Activated gamma-delta T cell treated with anti-CD3 and anti-CD28 coated beads, Interleukin-2, amount 50 U/mL, for 16 hours (primary cell): ENCODE data around the gene IL4R.
A peak's percentile ranks its signal among the peaks of the same experiment; 100 is the strongest.
"Not testable (repeated sequence)": the region's sequence is repeated elsewhere in the genome, so short reads cannot be mapped to it uniquely, and the experiment has no call there.

Experiments used
- DNase-seq: peaks from one replicate; pipeline ENCODE4 v3.0.0-alpha.2; 2020; ENCODE audit warnings: low read depth

IL4R gene

DNA sequence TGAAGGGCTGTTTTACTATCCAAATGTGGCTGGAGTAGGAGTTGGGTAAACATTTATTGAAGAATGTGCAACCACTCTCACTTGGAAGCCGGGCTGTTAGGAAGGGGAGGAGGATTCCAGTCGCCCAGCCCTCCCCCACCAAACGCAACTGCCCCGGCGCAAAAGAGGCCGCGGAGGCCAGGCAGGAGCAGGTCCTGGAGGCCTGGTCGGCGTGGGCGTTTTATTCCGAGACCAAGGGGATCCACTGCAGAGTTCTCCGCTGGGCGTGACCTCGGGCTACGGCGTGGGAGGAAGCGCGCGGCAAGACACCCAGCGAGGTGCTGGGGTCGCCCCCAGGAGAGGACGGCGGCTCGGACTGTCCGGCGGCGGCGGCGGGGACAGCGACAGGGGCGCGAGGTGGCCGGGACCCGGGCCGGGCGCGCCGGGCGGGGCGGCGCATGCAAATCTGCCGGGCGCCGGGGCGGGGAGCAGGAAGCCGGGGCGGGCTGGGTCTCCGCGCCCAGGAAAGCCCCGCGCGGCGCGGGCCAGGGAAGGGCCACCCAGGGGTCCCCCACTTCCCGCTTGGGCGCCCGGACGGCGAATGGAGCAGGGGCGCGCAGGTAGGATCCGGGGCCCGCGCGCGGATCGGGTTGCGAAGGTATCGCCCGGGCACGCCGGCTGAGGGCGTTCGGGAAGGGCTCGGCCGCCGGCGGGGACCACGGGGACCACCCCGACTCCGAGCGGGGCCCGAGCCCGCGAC is at the start of gene IL4R:
Gene IL4R (plus strand): TSS at position 553 of the 739 bp plus-strand sequence. CDS start 26,230 bp downstream, outside the sequence.
- DNase-seq = peak; percentile 46

DNA sequence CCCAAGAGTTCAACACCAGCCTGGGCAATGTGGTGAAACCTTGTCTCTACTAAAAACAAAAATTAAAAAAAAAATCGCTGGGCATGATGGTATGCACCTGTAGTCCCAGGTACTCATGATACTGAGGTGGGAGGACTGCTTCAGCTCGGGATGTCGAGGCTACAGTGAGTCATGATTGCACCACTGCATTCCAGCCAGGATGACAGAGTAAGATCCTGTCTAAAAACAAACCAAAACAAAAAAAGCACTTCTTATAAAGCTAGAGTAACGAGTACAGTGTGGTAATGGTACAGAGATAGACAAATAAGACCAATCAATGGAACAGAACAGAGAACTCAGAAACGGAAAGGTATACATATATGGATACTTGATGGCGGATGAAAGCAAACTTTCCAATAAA is 49.6 kb upstream of the IL4R start:
- DNase-seq = no peak

DNA sequence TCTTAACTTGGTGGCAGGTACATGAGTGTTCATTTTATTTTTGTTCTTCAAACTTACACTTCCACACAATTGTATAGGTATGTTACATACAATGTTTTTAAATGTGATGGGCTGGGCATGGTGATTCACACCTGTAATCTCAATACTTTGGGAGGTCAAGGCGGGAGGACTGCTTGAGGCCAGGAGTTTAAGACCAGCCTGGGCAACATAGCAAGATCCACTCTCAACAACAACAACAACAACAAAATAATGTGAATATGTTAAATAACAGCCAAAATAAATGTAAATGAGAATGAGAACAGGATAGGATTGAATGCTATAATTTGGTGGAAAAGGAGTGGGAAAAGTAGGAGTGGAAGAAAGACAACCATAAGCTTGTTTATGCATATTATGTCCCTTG is 47.8 kb upstream of the IL4R start:
- no peak for DNase-seq

DNA sequence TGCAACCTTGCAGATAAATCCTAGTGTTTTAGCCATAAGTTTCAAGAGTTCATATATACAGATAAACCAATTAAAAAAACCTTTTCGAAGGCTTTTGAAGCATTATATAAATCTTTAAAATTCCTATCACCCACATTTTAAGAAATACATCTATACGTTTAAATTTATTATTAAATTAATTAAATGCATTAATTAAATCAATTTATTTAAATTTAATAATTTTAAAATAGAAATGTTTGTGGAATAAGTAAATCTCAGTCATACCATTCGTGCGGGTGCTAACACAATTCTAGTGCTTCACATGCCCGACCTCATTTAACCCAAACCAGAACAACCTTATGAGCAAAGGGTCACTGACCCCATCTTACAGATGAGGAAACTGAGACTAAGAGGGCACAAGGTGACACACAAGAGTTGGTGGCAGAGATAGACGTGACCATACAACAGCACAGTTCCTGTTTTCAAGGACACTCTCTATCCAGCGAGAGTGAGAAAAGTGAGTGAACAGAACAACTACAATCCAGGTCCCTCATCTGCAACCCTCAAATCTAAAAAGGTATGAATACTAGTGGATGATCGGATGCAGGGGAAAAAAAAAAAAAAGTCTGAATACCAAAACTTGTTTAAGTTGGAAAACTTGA is 46.6 kb upstream of the IL4R start:
- DNase-seq = no peak

DNA sequence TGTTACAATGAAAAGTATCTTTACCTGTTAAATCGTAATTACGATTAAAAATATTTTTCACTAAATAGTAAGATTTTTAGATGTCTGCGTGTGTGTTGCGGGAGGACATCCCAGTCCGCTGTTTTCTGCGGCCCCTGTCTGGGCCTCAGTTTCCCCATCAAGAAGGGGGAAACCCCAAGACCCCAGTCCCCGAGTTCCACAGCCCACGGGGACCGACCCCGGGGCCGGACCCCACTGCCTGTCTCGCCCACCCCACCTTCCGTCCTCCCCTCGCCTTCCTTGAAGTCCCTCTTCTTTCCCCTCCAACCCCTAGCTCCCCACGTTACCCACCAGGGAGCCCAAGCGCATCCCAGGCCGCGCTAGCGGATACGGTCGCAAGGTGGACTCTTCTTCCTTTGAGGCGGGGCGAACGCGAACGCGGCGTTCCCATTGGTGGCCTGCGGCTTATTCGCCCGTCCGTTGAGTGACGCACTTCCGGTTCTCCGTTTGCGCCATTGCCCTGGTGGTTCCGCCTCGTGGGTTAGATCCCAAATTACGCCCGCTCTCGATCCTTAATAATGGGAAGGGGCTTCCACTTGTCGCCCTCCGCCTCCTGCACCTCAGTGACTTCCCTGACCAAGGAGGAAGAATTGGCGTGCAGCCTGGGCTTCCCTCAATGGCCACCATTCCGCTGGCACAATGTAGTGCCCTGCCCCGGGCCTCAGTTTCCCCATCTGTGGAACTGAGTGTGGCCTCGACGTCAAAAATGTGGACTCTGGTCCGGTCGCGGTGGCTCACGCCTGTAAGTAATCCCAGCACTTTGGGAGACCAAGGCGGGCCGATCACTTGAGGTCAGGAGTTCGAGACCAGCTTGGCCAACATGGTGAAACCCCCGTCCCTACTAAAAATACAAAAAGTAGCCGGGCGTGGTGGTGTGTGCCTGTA is 45.1 kb upstream of the IL4R start, which contains the start of gene NSMCE1:
Gene NSMCE1 (minus strand): TSS at position 397 of the 924 bp plus-strand sequence. CDS start 11,202 bp downstream, outside the sequence.
- DNase-seq = peak; percentile 95

DNA sequence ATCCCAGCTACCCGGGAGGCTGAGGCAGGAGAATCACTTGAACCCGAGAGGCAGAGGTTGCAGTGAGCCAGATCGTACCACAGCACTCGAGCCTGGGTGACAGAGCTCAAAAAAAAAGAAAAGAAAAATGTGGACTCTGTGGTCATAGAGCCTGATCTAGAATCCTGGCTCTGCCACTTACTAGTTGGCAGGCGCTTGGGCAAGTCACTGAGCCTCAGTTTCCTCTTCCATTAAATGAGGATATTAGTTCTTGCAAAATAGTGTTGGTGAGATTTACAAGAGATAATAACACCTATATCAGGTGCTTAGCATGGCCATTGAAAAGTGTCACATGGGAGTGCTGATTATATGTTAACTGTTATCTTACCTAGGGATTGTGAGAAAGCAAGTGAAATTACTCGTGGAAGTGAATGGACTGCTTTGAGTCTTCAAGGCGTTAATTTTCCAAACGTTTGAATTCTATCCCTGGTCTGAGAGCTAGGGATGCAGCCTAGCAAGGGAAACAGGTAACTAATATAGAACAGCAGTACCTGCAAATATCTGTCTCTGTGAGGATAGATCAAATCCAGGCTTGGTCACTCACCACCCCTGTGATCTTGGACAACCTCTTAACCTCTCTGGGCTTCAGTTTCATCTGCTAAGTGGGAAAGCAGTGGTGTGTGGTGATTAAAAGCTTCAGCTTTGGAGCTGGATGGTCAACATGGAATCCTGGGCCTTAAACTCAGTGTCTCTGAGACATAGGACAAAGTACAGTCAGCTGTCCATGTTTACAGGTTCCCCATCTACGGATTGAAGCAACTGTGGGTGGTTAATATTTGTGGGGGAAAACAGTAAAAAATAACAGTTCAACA is 44.2 kb upstream of the IL4R start:
- DNase-seq = no peak

DNA sequence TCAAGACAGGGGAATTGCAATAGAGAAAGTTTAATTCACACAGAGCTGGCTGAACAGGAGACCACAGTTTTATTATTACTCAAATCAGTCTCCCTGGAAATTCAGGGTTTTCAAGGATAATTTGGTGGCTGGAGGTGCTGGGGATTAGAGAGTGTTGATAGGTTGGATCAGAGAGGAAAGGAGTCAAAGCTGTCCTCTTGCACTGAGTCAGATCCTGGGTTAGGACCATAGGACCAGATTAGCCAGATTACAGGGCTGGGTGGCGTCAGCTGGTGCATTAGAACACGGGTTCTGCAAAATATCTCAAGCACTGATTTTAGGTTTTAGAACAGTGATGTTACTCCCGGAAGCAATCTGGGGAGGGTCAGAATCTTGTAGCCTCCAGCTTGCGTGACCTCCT is 43.4 kb upstream of the IL4R start:
- DNase-seq = no peak

DNA sequence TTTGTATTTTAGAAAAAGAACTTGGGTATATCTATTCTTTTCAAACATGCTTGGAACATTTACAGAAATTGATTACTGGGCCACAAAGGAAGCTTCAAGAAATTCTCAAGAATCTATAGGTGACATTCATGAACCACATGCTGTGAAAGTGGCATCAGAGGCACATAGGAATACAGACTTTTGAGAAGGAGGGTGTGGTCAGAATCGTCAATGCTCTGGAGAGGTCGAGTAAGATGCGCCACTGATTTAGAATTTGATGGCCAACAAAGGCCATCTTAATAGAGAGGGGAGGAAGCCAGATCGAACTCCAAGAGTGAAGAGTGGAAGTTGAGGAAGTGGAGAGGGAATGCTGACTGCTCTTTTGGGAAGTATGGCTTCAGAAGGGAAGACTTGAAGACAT is 41.7 kb upstream of the IL4R start:
- no peak for DNase-seq

DNA sequence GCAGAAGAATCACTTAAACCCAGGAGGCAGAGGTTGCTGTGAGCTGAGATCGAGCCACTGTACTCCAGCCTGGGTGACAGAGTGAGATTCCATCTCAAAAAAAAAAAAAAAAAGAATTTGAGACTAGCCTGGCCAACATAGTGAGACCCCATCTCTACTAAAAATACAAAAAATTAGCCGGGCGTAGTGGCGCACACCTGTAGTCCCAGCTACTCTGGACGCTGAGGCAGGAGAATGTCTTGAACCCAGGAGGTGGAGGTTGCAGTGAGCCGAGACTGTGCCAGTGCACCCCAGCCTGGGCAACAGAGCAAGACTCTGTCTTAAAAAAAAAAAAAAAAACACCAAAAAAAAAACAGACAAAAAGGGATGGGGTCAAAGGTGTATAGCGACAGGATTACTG is 41.1 kb upstream of the IL4R start:
- DNase-seq = not testable (repeated sequence)

DNA sequence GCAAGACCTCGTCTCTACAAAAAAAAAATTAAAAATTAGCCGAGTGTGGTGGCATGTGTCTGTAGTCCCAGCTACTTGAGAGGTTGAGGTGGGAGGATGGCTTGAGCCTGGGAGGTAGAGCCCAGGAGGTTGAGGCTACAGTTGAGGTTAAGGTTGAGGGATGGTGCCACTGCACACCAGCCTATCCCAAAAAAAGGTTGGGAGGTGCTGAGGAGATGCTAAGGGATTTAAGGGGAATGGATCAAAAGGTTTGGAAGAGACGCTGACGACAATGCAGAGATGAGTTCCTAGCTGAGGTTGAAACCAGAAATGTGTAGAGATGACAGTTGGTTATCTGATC is 40.5 kb upstream of the IL4R start:
- DNase-seq = no peak

DNA sequence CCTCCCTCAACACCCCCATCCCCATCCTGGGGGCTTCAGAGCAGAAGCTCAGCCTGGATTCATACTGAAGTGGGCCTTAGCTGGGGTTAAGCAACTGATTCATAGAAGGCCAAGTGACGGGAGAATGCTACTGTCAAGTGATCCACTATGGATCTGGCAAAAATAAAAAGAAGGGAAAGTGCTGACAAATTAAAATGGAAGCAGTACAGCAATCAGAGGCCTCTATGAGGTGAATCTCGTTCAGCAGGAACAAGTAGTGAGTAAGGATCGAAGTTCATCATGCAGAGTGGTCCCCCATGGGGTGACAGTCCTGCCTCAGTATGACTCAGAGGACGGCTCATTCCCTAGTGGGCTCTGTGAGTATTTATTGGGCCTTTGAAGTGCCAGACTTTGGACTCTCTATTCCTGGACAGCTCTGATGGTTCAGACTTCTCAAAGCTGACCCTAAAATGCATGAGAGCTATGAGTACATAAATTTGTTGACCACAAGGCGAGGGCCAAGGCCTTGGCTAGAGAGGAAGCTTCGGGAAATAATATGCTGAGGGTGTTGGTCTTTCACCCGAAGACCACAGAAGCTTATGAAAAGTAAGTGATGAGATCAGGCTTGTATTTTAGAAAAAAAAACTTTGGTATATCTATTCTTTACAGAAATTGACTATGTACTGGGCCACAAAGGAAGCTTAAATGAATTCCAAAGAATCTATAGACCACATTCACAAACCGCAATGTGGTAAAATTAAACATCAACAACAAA is 39.9 kb upstream of the IL4R start:
- DNase-seq = no peak

DNA sequence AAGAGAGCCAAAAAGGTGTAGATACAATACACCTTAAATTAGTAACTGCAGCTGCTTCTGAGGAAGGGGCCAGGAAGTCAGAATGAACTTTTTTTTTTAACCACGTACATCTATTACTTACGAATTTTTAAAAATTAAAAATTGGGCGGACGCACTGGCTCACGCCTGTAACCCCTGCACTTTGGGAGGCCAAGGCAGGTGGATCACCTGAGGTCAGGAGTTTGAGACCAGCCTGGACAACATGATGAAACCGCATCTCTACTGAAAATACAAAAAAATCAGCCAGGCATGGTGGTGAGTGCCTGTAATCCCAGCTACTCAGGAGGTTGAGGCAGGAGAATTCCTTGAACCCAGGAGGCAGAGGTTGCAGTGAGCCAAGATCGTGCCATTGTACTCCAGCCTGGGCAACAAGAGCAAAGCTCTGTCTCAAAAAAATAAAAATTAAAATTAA is 39.3 kb upstream of the IL4R start:
- DNase-seq = not testable (repeated sequence)

DNA sequence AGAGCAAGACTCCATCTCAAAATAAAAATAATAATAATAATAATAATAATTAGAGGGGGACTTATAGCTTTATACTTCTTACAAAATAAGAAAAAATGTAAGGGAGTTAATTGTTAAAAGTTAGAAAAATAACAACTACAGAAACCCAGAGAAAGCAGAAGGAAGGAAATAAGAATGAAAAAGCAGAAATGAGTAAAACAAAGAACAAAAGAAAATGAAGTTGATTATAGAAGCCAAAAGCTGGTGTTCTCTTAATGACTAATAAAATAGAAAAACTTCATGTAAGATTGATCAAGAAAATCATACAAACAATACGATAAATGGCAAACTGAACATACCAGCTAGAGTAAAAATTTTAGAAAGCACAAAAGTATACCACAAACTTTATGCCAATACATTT is 38.4 kb upstream of the IL4R start:
- DNase-seq = no peak

DNA sequence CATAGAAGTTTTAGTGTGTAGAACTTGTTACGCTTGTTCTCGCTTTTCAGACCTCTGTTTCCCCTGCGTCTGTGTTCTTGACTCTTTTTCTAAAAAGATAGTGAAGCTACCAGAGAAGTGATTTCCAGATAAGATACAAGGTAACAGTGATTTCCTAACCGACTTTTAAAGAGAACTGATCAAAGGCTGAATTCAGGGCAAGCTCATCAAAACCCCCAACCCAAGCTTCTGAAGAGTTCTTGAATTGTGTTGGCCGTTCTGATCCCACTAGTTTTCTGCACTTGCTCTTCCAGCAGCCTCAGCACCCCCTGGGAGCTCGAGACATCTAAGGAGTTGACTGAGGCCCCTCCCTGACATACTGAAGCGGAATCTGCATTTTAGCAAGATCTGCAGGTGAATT is 32.5 kb upstream of the IL4R start:
- no peak for DNase-seq

DNA sequence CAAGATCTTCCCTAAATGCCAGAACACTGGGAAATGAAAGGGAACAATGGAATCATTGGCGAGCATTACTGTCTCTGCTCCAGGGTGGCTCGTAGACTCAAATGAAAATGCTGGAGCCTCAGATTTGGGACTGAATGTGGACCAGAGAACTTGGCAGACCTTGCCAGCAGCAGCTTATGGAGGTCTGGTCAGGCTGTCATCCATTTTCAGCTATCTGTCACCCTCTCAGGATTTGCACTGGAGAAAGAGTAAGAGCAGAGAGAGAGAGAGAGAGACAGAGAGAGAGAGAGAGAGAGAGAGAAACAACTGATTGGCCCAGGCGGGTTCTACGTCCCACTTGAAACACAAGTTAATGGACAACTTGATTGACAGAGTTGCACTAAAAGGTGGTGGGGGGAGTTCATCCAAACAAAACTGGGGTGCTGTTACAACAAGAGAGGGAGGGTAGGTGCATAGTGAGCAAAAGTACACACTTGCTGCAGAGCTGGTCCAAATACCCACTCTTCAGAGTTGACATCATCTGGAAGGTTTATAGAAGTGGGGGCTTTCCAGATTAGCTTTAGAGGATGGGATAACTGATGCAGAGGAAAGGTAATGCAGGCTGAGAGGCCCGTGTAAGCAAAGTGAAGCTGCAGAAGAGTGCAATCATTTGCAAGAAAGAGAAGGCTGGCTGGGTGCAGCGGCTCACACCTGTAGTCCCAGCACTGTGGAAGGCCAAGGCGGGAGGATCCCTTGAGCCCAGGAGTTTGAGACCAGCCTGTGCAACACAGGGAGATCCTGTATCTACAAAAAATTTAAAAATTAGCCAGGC is 28.7 kb upstream of the IL4R start:
- no peak for DNase-seq

DNA sequence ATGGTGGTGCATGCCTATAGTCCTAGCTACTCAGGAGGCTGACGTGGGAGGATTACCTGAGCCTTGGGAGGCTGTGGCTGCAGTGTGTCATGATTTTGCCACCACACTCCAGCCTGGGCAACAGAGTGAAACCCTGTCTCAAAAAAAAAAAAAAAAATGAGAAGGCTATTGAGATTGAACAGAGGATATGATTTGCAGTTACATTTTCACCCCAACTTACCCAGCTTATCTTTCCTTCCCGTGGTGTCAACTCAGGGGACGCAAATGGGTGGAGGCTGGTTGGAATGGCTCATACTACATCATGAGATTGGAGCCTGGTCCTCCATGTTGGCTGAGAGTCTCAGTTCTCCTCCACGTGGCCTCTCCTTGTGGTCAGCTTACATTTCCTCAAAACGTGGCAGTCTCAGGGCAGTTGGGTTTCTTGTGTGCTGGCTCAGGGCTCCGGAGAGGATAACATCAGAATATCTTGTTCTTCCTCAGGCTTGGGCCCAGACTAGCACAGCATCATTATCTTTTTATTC is 28.0 kb upstream of the IL4R start:
- DNase-seq = no peak

DNA sequence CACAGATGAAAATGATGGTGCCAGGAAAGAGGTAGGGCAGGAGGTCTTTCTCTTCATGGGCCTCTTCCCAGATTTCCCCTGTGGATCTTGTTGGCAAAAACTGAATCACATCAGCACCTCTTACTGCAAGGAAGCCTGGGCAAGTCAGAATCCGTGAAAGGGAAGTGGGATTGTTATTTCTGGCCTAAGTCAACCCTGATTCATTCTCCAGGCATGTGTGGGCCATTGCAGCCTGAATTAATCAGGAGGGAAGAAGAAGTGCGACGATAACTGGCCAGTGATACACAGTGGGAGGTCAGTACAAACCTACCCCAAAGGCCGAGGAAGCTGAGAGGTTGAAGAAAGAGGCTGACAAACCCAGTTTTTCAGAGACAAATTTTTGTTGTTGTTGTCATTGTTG is 27.3 kb upstream of the IL4R start:
- no peak for DNase-seq

DNA sequence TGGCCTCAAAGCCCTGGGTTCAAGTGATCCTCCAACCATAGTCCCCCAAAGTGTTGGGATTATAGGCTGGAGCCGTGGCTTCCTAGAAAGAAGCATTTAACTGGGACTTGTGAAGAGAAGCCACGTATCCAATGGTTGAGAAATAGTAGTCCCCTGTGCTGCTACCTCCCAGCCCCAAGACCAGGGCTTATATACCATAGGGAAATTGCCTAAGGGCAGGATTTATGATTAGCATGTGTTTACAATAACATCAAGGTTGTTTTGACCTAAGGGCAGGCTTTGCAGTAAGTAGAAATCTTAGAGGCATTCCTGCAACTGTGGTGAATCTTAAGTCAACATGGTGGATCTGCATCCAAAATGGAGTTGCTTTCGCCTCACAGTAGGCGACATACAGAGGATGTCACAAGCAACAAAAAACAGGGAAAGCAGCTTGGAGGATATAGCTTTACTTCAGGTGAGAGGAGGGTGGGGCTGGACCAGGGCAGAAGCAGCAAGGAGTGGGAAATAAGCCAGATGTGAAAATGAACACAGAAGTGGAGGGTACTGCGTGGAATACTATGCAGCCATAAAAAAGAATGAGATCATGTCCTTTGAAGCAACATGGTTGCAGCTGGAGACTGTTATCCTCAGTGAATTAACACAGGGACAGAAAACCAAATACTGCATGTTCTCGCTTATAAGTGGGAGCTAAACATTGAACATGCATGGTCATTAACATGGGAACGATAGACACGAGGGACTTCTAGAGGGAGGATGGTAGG is 26.5 kb upstream of the IL4R start:
- DNase-seq = no peak

DNA sequence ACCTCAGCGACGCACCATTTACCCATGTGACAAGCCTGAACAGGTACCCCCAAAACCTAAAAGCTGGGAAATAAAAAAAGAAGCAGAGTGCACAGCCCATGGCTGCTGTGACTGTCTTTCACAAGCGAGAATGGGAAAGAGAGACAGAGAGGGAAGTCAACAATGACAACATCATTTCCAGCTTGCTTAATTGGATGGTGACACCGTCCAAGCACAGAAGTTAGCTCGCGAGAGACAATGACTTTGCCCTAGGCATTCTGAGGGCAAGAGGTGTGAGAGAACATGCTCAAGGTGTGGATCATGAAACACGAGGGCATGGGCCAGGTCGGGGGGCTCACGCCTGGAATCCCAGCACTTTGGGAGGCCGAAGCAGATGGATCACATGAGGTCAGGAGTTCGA is 25.9 kb upstream of the IL4R start:
- no peak for DNase-seq
